Sigmoid colon (tissue), 4 donors: ENCODE data around the gene TPGS1.

Source experiments
- CTCF ChIP-seq, 4 experiments: fragments of 450-650 bp in 3 of 4; fragments of 200-600 bp in 1 of 4; IDR thresholded peaks; one replicate each; pipeline ENCODE4 v1.5.1; 2016 to 2019; ENCODE audit warnings: antibody characterized with exemption in 4 of 4, mild to moderate bottlenecking in 3 of 4, moderate library complexity in 2 of 4
- POLR2A ChIP-seq, 2 donors: fragments of 450-650 bp; IDR thresholded peaks; one replicate each; pipeline ENCODE4 v1.6.1; 2016; ENCODE audit warnings: antibody characterized with exemption in 2 of 2, mild to moderate bottlenecking in 2 of 2, moderate library complexity in 2 of 2
- POLR2AphosphoS5 ChIP-seq, 4 donors: sonication (generic); formaldehyde crosslinking; IDR thresholded peaks; one replicate each; pipeline ENCODE4 v1.6.1; 2017; ENCODE audit warnings: antibody characterized with exemption in 4 of 4

- TF ChIP-seq POLR2A (IDR thresholded peaks at IDR 0.05) (no peak), CTCF (IDR thresholded peaks at IDR 0.05) (no peak), POLR2AphosphoS5 (IDR thresholded peaks at IDR 0.05) (no peak)
These were observed 6.9 kb downstream of the TPGS1 start for GRCh38 chr19:514166-514663.
